HG03521 (cell line): ENCODE results near the gene RASA1.

Experiments used
- ATAC-seq: cut with Tn5 transposase; IDR thresholded peaks from one replicate; pipeline ENCODE4 v1.9.1; 2021; ENCODE audit warnings: mild to moderate bottlenecking, moderate library complexity; ENCODE audit not compliant: unreplicated experiment

Gene RASA1

GRCh38 chr5:87400305-87400899, 132.7 kb downstream of the RASA1 start:
- peak; percentile 53 for ATAC-seq

DNA sequence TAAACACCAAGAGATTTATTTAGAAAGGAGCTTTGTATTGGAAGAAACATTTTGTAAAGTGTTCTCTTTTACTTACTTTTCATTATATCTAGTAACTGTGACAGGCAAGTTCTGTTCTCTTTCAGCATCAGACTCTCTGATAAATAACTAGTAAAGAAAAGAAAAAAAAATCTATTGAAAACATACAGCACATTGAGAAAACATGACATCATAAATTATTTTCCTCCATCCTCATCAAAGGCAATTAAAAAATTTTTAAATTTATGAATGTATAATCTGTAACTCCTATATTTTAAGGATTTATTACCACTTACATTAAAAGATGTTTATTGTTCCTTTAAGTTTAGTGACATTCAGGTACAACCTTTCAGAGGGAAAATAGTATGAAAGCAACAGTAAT, 133.9 kb downstream of the RASA1 start:
- ATAC-seq: no peak

DNA sequence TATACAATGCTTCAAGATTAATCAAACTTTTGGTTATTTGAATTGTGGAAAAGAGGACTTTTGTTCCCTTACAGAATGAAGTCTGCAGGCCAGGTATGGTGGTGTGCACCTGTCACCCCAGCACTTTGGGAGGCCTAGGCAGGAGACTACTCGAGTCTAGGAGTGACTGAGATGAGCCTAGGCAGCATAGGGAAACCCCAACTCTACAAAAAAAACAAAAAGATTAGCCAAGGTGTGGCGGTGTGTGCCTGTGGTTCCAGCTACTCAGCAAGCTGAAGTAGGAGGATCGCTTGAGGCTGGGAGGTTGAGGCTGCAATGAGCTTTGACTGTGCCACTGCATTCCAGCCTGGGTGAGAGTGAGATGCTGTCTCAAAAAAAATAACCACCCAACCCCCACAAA, 135.7 kb downstream of the RASA1 start:
- no peak for ATAC-seq

DNA sequence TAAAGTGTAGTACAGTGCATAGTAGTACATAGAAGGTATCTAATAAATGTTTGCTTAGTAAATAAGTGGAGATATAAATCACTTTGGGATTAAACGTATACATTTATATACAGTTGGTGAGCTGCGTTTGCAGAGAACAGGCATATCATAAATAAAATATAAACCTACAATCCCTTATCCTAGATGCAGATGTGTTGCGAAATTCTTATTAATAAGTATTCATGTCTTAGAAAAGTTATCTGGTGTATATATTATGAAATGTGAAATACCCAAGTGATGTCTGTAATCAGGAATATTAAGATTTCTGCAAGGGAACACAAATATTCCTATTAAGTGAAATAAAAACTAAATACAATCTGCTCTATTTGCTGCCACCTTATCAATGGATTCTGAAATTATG, 136.2 kb downstream of the RASA1 start:
- ATAC-seq: no peak

DNA sequence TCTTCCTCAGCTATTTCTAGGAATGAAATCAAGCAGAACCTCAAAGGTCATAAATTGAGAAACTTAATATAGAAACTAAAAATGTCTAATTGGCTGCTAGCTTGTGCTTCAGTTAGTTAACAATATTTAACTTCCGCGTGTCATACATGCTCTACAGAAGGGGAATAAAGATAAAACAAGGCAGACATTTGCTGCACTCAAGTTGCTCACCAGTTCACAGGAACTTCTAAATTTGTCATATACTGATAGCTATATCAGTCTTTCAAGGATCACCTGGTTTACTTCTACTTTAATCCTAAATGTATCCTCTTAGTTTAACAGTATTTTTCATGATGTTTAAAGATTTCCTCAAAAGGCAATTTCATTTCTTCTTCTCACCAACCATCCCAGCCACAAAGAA, 136.7 kb downstream of the RASA1 start:
- ATAC-seq: no peak

GRCh38 chr5:87405472-87406155, 137.9 kb downstream of the RASA1 start:
- no peak for ATAC-seq

GRCh38 chr5:87408204-87408603, 140.5 kb downstream of the RASA1 start:
- no peak for ATAC-seq

DNA sequence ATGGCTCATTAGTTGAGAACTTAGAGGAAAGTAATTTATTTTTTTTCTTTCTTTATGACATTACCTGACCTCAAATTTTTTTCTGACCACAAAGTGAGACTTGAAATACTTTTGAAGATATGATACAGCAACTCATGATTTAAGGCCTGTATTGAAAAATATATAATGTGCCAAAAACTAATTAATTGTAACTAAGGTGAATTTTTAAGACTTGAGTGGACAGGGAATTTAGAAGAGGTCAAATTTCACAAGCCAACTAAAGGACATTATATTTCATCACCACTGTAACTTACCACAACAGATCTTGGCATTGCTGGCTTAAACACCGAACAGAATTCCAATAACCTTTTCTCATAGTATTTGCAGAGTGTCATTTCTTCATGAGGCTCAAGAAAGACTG, 143.2 kb downstream of the RASA1 start:
- ATAC-seq: no peak

DNA sequence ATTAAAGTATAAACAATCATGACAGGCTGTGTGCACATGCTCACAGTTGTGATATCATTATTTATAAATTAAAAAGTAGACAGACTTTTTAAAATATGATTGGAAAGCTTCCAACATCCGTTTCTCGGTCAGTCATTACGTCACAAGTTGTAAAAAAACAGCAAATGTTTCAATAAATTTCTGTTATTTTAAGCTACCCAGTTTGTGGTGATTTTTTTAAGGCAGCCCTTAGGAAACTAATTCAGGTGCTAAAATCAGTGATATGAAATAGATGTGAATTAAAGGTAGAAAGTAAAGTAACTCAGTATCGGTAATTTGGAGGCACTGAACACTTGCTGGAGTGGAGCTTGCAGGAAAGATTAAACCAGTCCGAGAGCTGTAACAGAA, 143.9 kb downstream of the RASA1 start:
- ATAC-seq: no peak

DNA sequence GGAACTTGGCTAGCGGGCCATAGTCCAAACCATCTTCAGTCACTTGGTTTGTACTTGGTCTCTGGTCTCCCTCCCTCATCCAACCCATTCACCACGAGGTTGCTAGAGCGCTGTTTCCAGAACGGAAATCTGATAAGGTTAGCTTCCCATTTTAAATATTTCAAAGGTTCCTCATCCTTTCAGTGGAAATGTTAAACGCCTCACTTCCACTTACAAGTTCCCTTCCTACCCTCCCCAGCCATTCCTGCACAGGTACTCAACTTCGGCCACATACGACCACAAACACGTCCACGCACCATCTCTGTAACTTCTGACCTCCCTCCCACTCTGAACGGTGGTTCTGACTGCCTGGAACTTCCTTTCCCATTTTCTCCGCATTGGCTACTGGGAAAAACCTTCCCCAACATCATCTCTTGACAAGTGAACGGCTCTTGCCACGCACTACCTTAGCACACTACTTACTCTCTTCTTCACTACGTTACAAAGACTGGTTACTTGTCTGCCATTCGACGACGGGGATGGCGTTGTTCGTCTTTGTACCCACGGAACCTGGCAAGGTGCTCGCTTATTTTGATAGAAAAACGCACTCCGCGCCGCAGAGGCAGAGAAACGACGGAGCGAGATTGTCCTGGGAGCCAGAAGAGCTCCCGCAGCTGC, 144.4 kb downstream of the RASA1 start:
- ATAC-seq: peak; percentile 7

- peak; percentile 99 for ATAC-seq
These were observed 145.1 kb downstream of the RASA1 start, which contains the start of gene CCNH for GRCh38 chr5:87412630-87413342. CCNH (minus strand) TSS chr5:87412930; CDS start chr5:87412794, 136 bp downstream.

- no peak for ATAC-seq
These were observed 145.6 kb downstream of the RASA1 start for GRCh38 chr5:87413343-87413645.

DNA sequence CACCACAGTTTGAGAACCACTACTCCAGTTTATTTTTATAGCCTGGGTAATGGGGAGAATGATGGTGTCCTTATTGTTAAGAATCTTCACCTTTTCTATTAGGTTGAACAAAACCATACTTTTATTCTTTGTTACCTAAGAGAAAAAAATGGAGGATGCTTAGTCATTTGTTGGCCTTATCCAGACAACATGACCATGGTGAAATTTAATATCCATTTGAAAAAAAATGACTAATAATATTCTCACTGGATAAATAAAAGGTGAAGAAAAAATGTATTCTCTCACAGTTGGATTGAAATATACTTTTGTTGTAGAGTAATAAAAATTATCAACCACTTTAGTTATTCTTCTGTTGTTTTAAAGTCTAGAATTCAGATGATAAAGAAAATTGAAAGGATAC, 150.8 kb downstream of the RASA1 start:
- no peak for ATAC-seq

- no peak for ATAC-seq
These were observed 153.6 kb downstream of the RASA1 start for GRCh38 chr5:87421307-87421706.

DNA sequence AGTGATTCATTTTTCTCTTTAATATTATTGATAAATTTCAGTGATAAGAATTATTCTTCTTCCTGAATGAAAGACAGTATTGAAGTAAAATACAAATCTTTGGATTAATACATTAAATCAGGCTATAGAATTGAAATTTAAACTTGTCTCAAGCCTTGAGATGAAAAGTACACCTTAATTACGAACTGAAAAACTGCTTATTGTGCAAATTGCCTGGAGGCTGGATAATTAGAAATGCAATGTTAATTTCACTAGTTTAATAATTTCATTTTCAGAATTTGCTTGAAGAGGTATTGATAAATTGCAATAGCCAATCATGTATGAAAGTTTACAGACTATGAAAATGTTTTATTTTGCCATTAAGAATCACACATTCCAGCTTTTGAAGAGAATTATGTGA, 156.1 kb downstream of the RASA1 start:
- no peak for ATAC-seq

GRCh38 chr5:87430863-87431457, 163.3 kb downstream of the RASA1 start:
- ATAC-seq: no peak

GRCh38 chr5:87432460-87432859, 164.8 kb downstream of the RASA1 start:
- no peak for ATAC-seq

GRCh38 chr5:87433945-87434344, 166.3 kb downstream of the RASA1 start:
- ATAC-seq: no peak

DNA sequence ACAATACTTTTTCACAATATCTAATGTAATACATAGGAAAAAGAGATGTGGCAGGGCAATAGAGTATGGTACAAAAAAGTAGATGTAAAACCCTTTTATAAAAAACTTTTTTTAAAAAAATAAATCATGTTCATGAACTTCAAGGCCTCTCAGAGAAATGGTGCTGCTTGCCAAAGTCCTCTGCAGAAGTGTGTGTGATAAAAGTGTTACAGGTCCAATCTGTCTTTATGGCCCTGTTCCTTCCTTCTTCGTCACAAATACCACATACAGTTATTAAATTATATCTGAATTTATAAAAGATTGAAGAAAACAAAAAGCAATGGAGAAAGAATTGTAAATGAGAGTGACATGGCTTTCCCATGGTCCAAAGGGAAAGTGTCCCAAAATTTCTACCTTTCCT, 166.8 kb downstream of the RASA1 start:
- no peak for ATAC-seq

GRCh38 chr5:87435144-87435694, 167.5 kb downstream of the RASA1 start:
- ATAC-seq: no peak

DNA sequence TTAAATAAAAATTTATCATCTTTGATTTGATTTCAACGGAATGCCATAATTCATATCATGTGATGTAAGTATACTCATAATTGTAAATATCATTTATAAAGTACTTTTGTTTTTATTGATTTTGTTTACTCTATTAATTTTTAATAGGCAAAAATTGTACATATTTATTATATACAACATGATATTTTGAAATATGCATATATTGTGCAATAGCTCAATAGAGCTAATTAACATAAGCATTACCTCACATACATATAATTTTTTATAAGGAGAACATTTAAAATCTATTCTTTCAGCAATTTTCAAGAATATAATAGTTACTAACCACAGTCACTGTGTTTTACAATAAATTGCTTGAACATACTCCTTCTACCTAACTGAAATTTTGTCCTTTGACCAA, 170.0 kb downstream of the RASA1 start:
- ATAC-seq: no peak
